TTC549 (cell line): ENCODE data around the gene KIF23.

Source experiments
- FAIRE-seq: peaks from 2 replicates; lab custom pipeline; 2012; peaks lifted over from hg19 to GRCh38; lab: Jason Lieb, UNC

Gene KIF23

GRCh38 chr15:69466733-69467132 lies 52.6 kb downstream of the KIF23 start:
- FAIRE-seq = no peak

DNA sequence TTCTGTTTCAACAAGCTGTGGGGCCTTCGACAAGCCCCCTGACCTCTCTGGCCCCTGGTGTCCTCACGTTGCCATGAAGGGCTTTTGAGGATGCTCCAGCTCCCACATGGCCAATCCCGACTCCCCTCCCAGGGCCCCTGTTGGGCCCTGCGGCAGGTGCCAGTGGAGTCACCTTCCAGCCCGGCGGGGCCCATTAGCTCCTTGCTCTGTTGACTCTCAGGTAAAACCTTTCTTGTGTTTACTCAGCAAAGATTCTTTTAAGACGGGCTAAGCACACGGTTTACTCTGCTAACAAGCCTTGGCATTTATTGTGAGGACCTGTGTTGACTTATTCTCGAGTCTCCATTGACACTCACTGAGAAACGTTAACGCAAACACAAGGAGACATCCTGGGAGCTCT lies 53.5 kb downstream of the KIF23 start:
- FAIRE-seq = no peak

- FAIRE-seq = no peak
Observed at GRCh38 chr15:69468241-69469121, 54.3 kb downstream of the KIF23 start.

DNA sequence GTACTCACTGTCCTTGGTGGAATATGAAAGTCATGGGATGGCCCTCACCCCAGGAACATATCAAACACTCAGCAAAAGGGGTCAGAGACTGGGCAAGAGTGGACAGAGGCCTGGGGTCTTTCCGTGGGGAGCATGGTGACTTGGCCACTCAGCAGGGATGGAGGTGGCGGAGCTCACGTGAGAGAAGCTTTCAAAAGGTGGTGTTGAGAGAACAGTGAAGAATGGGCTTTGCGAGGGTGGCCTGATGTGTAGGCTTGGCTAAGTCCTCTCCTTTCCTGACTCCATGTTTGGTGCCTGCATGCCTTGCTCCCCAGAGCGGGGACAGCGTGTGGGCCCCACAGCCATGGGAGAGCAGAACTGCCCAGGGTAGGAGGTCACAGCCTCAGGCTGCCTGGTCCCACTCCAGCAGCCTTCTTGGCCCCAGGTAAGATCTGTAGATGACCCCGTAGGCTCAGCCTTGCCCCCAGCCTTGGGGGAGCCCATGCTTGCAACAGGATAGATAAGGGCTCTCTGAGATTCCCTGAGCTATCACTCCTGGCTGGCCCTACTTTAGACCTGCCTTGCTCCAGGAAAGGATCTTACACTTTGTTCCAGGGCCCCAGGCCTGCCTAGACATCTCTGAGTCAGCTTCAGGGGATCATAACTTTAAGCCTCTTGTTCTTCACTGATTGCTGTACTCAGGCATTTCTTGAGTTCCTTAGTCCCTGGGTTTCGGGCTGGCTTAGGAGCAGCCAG lies 55.5 kb downstream of the KIF23 start:
- FAIRE-seq = no peak

DNA sequence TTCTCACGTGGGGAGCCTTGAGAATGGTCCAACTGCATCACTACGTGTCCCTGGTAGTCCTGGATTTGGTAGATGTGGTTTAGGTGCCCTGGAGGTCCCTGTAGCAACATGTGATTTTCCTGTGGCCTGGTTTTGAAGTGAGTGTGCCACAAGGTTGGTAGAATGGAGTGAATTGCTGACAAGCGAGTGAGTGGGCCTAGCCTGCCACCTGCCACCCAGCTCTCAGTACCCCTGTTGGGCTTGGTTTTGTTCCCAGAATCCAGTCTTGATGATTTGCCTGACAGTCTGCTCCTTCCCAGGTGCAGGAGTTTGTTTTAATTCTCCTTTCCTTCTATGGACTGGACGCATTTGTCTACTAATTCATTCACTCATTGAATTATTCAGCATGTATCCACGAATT lies 57.9 kb downstream of the KIF23 start:
- FAIRE-seq = no peak

DNA sequence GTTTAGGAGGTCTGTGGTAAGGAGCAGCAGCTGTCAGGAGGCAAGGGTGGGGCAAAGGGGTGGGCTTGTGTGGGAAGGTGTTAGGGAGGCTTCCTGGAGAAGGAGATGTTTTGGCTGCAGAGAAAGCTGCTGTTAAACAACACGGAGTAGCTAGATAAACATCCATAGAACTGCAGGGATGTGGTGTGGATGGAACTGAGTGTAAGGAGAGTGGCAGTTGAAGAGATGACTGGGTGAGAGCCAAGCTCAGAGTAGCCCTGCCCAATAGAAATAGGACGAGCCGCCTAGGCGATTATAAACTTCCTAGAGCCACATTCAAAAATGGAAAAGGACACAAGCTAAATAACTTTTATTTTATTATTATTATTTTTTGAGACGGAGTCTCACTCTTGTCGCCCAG lies 58.4 kb downstream of the KIF23 start:
- FAIRE-seq = no peak

DNA sequence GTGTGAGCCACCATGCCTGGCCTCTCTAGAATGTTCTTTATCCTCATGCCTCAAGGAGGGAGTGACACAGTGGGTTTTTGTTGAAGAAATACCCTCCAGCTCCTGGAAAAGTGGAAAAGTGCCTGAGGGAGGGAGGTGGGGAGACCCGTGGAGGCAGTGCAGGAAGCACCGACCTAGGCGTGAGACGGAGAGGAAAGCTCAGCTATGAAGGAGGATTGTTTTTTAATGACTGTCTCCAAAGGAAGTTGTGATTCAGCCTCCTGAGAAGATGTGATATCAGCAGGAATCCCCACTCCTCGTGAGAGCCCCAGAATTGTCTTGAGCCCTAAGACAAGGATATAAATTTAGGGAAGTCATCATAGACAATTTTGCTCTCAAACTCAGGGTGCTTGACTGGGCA lies 60.1 kb downstream of the KIF23 start:
- FAIRE-seq = no peak

- FAIRE-seq = no peak
Observed at GRCh38 chr15:69474846-69475455, 60.8 kb downstream of the KIF23 start.

- peak; percentile 79 for FAIRE-seq
Observed at GRCh38 chr15:69475769-69476358, 61.7 kb downstream of the KIF23 start.

DNA sequence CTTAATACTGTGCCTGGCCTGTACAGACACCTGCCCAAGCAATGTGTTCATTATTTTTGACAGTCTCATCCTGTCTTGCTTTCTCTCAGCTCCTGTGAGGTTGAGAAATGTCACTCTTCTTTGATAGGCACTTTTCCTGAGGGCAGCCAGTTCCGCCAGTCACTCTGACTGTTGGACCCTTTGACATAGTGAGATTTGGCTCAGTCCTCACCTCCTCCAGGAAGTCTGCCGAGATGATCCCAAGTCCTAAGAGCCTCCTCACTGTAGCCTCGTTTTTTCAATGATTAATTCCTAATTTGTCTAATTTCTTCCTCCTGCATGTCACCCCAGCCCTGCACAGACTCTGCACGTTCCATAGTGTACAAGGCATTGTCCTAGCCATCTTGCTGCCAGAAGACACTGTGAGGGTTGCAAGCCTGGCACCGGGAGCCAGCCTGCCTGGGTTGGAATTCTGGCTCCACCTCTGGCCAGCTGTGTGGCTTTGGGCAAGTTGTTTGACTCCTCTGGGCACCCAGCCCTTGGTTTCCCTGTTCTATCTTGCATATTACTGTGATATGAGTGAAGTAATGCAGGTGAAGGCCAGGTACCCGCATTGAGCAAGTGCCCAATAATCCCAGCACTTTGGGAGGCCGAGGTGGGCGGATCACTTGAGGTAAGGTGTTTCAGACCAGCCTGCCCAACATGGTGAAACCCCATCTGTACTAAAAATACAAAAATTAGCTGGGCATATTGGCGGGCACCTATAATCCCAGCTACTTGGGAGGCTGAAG lies 62.7 kb downstream of the KIF23 start:
- no peak for FAIRE-seq

- no peak for FAIRE-seq
Observed at GRCh38 chr15:69478259-69478781, 64.2 kb downstream of the KIF23 start.

DNA sequence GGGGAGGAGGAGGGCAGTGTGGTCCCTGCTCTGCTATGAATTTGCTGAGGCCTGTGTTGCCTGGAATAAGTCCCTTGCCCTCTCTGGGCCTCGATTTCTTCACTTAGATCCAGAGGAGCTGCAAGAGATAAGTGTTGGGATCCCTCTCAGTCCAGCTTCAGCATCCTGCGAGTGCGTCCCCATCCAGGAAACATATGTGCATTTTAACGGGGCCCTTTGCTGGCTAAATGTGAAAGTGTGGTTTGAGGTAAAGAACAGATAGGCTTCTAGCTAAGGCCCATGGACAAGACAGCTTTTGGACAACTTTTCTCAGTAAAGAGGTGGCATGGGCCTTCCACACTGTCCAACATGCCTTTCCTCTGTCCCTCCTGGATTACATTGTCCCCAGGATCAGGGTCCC lies 64.9 kb downstream of the KIF23 start:
- FAIRE-seq = no peak

DNA sequence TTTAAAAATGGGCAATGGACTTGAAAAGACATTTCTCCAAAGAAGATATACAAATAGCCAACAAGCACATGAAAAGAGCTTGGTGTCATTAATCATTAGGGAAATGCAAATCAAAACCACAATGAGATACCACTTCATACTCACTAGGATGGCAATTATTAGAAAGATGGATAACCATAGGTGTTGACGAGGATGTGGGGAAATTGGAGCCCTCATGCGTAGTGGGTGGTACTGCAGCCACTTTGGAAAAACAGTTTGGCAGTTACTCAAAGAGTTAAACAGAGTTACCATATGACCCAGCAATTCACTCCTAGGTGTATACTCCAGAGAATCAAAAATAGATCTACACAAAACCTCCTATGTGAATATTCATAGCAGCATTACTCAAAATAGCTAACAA lies 65.8 kb downstream of the KIF23 start:
- FAIRE-seq = no peak

- FAIRE-seq = no peak
Observed at GRCh38 chr15:69480932-69481331, 66.8 kb downstream of the KIF23 start.

DNA sequence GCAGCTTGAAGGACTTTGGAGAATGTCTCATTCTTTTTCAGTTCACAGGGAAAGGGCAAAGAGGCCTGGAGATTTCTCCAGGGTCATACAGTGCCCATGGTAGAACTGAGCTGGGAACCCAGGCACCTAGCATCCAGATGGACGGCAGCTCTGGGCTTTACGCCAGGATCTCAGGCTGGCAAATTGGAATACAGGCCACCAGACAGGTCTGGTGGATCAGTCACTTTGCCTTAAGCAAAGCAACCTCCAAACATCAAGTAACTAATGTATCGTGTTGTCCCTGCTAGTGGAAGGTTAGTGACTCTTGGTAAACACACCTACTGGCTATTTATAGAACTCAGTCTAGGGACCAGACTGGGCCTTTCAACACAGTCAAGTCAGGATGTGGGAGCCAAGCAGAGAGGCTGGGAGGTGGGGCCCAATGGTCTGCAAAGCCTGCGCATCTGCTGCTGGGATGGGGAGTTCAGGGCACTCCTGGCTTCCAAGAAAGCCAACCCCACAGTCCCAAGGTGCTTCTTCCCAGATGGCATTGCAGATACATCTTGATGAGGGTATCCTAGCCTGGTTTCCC lies 68.6 kb downstream of the KIF23 start:
- no peak for FAIRE-seq

GRCh38 chr15:69484837-69485236 lies 70.7 kb downstream of the KIF23 start:
- FAIRE-seq = no peak

DNA sequence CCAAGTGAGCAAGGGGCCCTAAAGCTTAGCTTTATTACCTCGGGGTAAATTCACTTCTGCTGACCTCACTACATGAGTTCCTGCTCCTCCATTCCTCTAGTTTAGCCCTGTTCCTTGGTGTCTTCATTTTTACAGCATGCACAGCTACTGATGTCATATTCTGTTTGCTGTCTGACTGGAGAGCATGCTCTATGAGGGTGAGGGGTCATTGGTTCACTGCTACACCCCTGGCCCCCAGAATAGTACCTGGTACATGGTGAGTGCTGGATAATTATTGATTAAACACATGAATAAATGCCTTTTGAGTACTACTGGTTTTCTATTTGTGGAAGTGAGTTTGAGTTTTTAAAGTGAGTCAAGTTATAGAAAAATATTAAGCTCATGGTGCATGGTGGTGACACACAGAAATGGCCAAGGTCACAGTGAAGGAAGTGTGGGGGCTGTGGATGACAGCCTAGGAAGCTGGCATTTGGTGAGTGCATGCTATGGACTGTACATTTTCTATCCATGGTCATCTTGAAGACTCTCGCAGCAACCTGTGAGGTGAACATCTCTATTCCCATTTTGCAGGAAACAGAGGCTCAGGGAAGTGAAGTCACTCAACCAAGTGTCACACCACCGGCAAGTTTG lies 72.4 kb downstream of the KIF23 start:
- FAIRE-seq = no peak

DNA sequence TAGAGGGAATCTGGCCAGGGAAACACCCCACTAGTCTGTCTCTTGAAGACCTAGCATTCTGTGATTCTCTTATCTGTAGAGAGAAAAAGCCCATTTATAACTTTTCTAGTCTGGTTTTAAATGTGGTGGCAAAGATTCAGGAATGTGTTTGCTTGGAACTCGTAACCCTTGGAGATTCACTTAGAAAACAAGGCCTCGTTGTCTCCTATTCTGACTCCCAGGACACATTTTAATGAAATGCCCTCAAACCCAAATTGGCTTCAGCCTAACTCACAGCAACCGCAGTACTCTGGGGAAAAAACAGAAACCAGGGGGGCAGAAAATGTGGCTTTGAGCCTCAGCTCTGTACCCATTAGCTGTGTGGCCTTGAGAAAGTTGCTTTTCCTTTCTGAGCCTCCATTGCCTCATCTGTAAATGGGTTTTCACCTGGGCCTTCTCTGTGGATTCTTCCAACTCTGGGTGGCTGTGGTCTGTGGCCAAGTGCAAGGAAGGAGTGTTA lies 75.0 kb downstream of the KIF23 start:
- no peak for FAIRE-seq

DNA sequence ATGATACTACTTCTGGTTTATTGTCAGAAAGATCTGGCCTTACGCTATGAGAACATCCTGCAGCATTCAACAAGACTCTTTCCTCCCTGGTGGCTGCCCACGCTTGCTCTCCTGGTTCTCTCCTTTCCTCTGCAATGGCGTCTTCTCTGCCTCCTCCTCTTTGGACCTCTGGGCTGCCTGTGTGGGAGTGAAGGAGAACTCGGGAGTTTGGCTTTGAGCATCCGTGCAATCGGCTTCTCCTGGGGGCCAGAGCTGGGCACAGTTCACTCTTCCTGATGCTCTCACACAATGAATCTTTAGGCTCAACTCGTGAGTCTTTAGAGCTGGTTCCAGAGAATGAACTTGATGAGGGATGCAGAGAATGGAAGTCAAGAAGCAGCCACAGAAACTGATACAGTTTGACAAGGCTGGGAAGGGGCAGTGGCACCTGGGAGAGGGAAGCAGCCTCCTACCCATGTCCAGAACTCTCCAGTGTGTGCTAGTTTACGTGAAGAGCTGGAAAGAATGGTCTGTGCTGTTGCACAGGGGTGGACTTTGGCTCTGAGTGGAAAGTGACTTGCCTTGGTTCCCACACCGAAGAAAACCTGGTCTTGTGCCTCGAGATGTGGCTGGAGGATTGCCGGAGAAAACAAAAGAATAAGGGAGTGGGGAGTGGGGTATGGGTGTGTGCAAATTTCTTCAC lies 76.3 kb downstream of the KIF23 start:
- no peak for FAIRE-seq

DNA sequence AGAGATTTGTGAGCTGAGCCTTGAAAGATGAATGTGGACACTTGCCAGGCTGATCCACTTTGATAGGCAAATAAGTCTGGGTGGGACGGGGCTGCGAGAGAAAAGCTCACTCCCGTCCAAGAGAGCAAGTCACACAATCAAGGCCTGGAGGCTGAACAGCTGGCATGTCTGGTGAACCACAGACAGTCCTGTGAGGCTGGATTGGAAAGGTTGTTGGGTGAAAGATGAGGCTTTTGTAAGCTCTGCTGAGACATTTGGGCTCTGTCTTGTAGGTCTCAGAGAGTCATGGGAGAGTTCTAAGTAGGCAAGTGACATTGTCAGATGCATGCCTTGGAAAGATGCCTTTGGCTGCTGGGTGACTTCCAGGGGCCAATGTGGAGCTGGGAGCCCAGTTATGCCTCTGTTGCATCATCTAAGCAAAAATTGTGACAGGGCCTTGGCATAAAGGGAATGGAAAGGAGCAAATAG lies 76.9 kb downstream of the KIF23 start:
- no peak for FAIRE-seq
